ENCODE measurements around the gene GMPPA. TPM values are rescaled to one million over a fixed set of nuclear protein-coding genes. Genes with fewer than 3 reads are reported as not detected.

The GMPPA gene
- total and polyA plus RNA-seq, 9 of the 15 experiments (the other 6 are each of a cell fraction or from before 2014, with no cell fraction given) = 7.0 to 101 (median 66.7) TPM

GRCh38 chr2:219543596-219544358 lies 45.1 kb downstream of the GMPPA start, which contains the start of the genes CHPF and TMEM198 (continued):
- TF ChIP-seq, protein P1, sequence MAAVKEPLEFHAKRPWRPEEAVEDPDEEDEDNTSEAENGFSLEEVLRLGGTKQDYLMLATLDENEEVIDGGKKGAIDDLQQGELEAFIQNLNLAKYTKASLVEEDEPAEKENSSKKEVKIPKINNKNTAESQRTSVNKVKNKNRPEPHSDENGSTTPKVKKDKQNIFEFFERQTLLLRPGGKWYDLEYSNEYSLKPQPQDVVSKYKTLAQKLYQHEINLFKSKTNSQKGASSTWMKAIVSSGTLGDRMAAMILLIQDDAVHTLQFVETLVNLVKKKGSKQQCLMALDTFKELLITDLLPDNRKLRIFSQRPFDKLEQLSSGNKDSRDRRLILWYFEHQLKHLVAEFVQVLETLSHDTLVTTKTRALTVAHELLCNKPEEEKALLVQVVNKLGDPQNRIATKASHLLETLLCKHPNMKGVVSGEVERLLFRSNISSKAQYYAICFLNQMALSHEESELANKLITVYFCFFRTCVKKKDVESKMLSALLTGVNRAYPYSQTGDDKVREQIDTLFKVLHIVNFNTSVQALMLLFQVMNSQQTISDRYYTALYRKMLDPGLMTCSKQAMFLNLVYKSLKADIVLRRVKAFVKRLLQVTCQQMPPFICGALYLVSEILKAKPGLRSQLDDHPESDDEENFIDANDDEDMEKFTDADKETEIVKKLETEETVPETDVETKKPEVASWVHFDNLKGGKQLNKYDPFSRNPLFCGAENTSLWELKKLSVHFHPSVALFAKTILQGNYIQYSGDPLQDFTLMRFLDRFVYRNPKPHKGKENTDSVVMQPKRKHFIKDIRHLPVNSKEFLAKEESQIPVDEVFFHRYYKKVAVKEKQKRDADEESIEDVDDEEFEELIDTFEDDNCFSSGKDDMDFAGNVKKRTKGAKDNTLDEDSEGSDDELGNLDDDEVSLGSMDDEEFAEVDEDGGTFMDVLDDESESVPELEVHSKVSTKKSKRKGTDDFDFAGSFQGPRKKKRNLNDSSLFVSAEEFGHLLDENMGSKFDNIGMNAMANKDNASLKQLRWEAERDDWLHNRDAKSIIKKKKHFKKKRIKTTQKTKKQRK (IDR thresholded peaks at IDR 0.05; ENCODE audit: borderline replicate concordance, low read depth, low read length) = no peak

DNA sequence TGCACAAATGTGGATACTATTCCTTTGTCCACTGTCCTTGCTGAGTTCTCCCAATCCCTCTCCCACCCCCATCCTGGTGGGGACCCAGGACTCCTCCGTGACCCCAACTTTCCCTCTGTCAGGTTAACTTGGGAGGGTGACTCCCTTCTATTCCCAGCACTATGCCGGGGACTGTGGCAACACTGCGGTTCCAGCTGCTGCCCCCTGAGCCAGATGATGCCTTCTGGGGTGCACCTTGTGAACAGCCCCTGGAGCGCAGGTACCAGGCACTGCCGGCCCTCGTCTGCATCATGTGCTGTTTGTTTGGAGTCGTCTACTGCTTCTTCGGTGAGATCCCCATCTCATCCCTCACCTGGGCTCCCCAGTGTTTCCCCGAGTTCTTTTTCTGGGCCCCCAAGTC lies 45.9 kb downstream of the GMPPA start:
- in situ Hi-C loops (cut with MboI) = loop anchor here (5.0 to 10.0 kb wide), 2 partner anchors 98 to 150 kb away; no protein-coding TSS in a partner anchor
- intact Hi-C loops (cut with micrococcal nuclease) = loop anchor here (2.0 to 5.0 kb wide), 2 partner anchors 26 to 83 kb away; partner anchors contain the start of genes OBSL1 and SLC4A3
- H3K9ac ChIP-seq (ENCODE audit: insufficient read depth in 1 of 2, low read depth in 2 of 2, low read length in 2 of 2) = peak overlapping the region in 1 of 2 experiments; percentile 94; a peak in 1 of 4 replicates
- H3K36me3 ChIP-seq (ENCODE audit: control insufficient read depth, insufficient read depth, low read length) = peaks cover 20% of the 10 kb centered on the region; the same call in 2 of the 3 replicates
- no peaks in the 10 kb centered on the region for H3K9me1 ChIP-seq (ENCODE audit: control insufficient read depth, insufficient read depth, low read length)
- no peak for ATAC-seq
- peak overlapping the region; percentile 83; the same call in 1 of the 2 replicates for H3K4me3 ChIP-seq
- H3K27me3 ChIP-seq (ENCODE audit: control insufficient read depth in 2 of 2, insufficient read depth in 2 of 2, low read length in 2 of 2) = no peaks in the 10 kb centered on the region
- H3K4me1 ChIP-seq (replicated peaks in 1 of 2; ENCODE audit: control insufficient read depth in 2 of 2, insufficient read depth in 2 of 2, low read length in 2 of 2) = peaks cover 0 to 49% of the 10 kb centered on the region in 2 experiments; a peak in 3 of 5 replicates
- H3K4me2 ChIP-seq (ENCODE audit: insufficient read depth, low read length) = peak overlapping the region; percentile 63
- WGBS (ENCODE audit: insufficient coverage, low coverage, missing lambda C conversion rate) = 31% methylated on average over 9 of the region's 9 CpGs
- ChIA-PET POLR2A (interaction anchor here (0.9 kb wide), 1 partner anchor 143 kb away, joined by 4 read pairs; no protein-coding TSS in a partner anchor), CTCF (ENCODE audit: low intra/inter-chr PET ratio) (interaction anchor here (3.8 kb wide), 1 partner anchor 98 kb away, joined by 80 read pairs; no protein-coding TSS in a partner anchor)
- no peak overlapping the region for H2AFZ ChIP-seq (ENCODE audit: low read depth, low read length)
- BruUV-seq (replicated peaks) = no TSS peak
- H3K9me3 ChIP-seq (replicated peaks; ENCODE audit: control insufficient read depth, insufficient read depth, low read depth, low read length) = no peaks in the 10 kb centered on the region
- no peak for DNase-seq (ENCODE audit: extremely low read depth in 1 of 4, low spot score in 3 of 4)
- H3K79me2 ChIP-seq (ENCODE audit: control insufficient read depth, insufficient read depth, low read length) = peaks cover 17% of the 10 kb centered on the region
- H3K27ac ChIP-seq (ENCODE audit: extremely low read depth, low read depth, low read length) = no peak overlapping the region
- H4K20me1 ChIP-seq (replicated peaks; ENCODE audit: control insufficient read depth, insufficient read depth, low read length) = peaks cover 9% of the 10 kb centered on the region; the same call in 1 of the 2 replicates
- FAIRE-seq = no peak
- TF ChIP-seq SMAD4 (CRISPR knock-in tag; conservative IDR thresholded peaks at IDR 0.05) (no peak), ELF1 (tag; IDR thresholded peaks at IDR 0.05) (no peak), JUN (IDR thresholded peaks at IDR 0.05; ENCODE audit: borderline replicate concordance, low read depth, low read length) (no peak), JUN (CRISPR knock-in tag; IDR thresholded peaks at IDR 0.05; ENCODE audit: borderline replicate concordance) (no peak), PKNOX1 (IDR thresholded peaks at IDR 0.05) (no peak), IRF2 (CRISPR knock-in tag; IDR thresholded peaks at IDR 0.05) (no peak)
- TF ChIP-seq, protein P2, sequence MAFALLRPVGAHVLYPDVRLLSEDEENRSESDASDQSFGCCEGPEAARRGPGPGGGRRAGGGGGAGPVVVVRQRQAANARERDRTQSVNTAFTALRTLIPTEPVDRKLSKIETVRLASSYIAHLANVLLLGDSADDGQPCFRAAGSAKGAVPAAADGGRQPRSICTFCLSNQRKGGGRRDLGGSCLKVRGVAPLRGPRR (CRISPR knock-in tag; IDR thresholded peaks at IDR 0.05) = no peak

Data from K562 (cell line).